H9 (cell line): ENCODE measurements around the gene TIAM1. TPM values are rescaled to one million over a fixed set of nuclear protein-coding genes. Genes with fewer than 3 reads are reported as not detected.

Experiments
- DNase-seq: peaks from one replicate; pipeline ENCODE4 v3.0.0-alpha.2; 2017
- H2AFZ ChIP-seq: one replicate; pipeline ENCODE4 v1.6.1; 2013; ENCODE audit warnings: mild to moderate bottlenecking, low read length, control low read depth, moderate library complexity
- H2AK5ac ChIP-seq: 2 replicates; pipeline ENCODE4 v1.6.1; 2013; ENCODE audit warnings: low read length, control low read depth, mixed read lengths; ENCODE audit not compliant: insufficient read length
- H2BK120ac ChIP-seq: one replicate; pipeline ENCODE4 v1.6.1; 2013; ENCODE audit warnings: low read depth, mild to moderate bottlenecking, low read length, control low read depth, inconsistent platforms; ENCODE audit not compliant: poor library complexity, severe bottlenecking
- H2BK12ac ChIP-seq: 2 replicates; pipeline ENCODE4 v1.6.1; 2013; ENCODE audit warnings: low read length, control low read depth, mixed read lengths, low read depth; ENCODE audit not compliant: insufficient read length
- H2BK15ac ChIP-seq: 2 replicates; pipeline ENCODE4 v1.6.1; 2013; ENCODE audit warnings: low read depth, low read length, control low read depth
- H2BK20ac ChIP-seq: one replicate; pipeline ENCODE4 v1.6.1; 2013; ENCODE audit warnings: low read depth, mild to moderate bottlenecking, low read length, control low read depth, inconsistent platforms; ENCODE audit not compliant: poor library complexity, severe bottlenecking
- H2BK5ac ChIP-seq: 2 replicates; pipeline ENCODE4 v1.6.1; 2013; ENCODE audit warnings: low read length, control low read depth, mixed read lengths; ENCODE audit not compliant: insufficient read length
- H3K14ac ChIP-seq: 2 replicates; pipeline ENCODE4 v1.6.1; 2013; ENCODE audit warnings: low read length, control low read depth; ENCODE audit not compliant: insufficient read depth
- H3K18ac ChIP-seq: 2 replicates; pipeline ENCODE4 v1.6.1; 2013; ENCODE audit warnings: low read depth, mild to moderate bottlenecking, mixed read lengths, low read length, control low read depth; ENCODE audit not compliant: insufficient read length
- H3K23ac ChIP-seq: 2 replicates; pipeline ENCODE4 v1.6.1; 2013; ENCODE audit warnings: low read length, control low read depth, mixed read lengths, low read depth; ENCODE audit not compliant: insufficient read length
- H3K23me2 ChIP-seq: 2 replicates; pipeline ENCODE4 v1.6.1; 2013; ENCODE audit warnings: low read depth, mild to moderate bottlenecking, mixed read lengths, low read length, control low read depth; ENCODE audit not compliant: insufficient read length, poor library complexity, severe bottlenecking
- H3K27ac ChIP-seq: 2 replicates; pipeline ENCODE4 v1.5.1; 2013; ENCODE audit warnings: low read length, control low read depth, mixed read lengths, low read depth; ENCODE audit not compliant: insufficient read length
- H3K27me3 ChIP-seq: 2 replicates; pipeline ENCODE4 v1.6.1; 2013; ENCODE audit warnings: low read length, control low read depth, inconsistent platforms; ENCODE audit not compliant: insufficient read depth
- H3K4ac ChIP-seq: 2 replicates; pipeline ENCODE4 v1.6.1; 2013; ENCODE audit warnings: low read depth, mild to moderate bottlenecking, control low read depth, inconsistent platforms, low read length, moderate library complexity
- H3K4me1 ChIP-seq: 2 replicates; pipeline ENCODE4 v1.6.1; 2013; ENCODE audit warnings: low read length, control low read depth, inconsistent platforms; ENCODE audit not compliant: insufficient read depth
- H3K4me2 ChIP-seq: 2 replicates; pipeline ENCODE4 v1.6.1; 2013; ENCODE audit warnings: low read length, control low read depth, mixed read lengths; ENCODE audit not compliant: insufficient read length, insufficient read depth
- H3K56ac ChIP-seq: 2 replicates; pipeline ENCODE4 v1.6.1; 2013; ENCODE audit warnings: low read depth, mild to moderate bottlenecking, mixed read lengths, low read length, control low read depth; ENCODE audit not compliant: insufficient read length
- H3K79me1 ChIP-seq: 2 replicates; pipeline ENCODE4 v1.6.1; 2013; ENCODE audit warnings: low read depth, mild to moderate bottlenecking, moderate library complexity, low read length, control low read depth, inconsistent platforms; ENCODE audit not compliant: insufficient read depth, poor library complexity, severe bottlenecking
- H3K79me2 ChIP-seq: 2 replicates; pipeline ENCODE4 v1.6.1; 2013; ENCODE audit warnings: low read length, control low read depth, inconsistent platforms; ENCODE audit not compliant: insufficient read depth
- H3K9ac ChIP-seq: 2 replicates; pipeline ENCODE4 v1.6.1; 2013; ENCODE audit warnings: low read length, control low read depth, mixed read lengths; ENCODE audit not compliant: insufficient read length; ENCODE audit errors: extremely low read depth
- H3K9me3 ChIP-seq: one replicate; pipeline ENCODE4 v1.6.1; 2013; ENCODE audit warnings: low read depth, low read length, inconsistent platforms; ENCODE audit not compliant: control insufficient read depth
- H3T11ph ChIP-seq: one replicate; pipeline ENCODE4 v1.6.1; 2013; ENCODE audit warnings: mild to moderate bottlenecking, low read length, control low read depth, inconsistent platforms
- H4K20me1 ChIP-seq: one replicate; pipeline ENCODE4 v1.6.1; 2013; ENCODE audit not compliant: control insufficient read depth, insufficient read length, insufficient read depth
- H4K5ac ChIP-seq: 2 replicates; pipeline ENCODE4 v1.6.1; 2013; ENCODE audit warnings: low read depth, mild to moderate bottlenecking, mixed read lengths, low read length, control low read depth; ENCODE audit not compliant: insufficient read length
- H4K8ac ChIP-seq: replicated peaks from 2 replicates; pipeline ENCODE4 v1.6.1; 2013; ENCODE audit warnings: low read length, control low read depth, mixed read lengths, low read depth; ENCODE audit not compliant: insufficient read length
- H4K91ac ChIP-seq: 2 replicates; pipeline ENCODE4 v1.6.1; 2013; ENCODE audit warnings: low read depth, mild to moderate bottlenecking, moderate library complexity, mixed read lengths, low read length, control low read depth; ENCODE audit not compliant: insufficient read length
- H3K27ac Mint-ChIP-seq, 3 experiments: 2 replicates in 2 of 3; 3 replicates in 1 of 3; pipeline ENCODE4 v1.8.0; 2020 to 2021; ENCODE audit warnings: mixed read lengths in 3 of 3, mild to moderate bottlenecking in 1 of 3, moderate library complexity in 1 of 3
- H3K27me3 Mint-ChIP-seq: 2 replicates; pipeline ENCODE4 v1.8.0; 2021; ENCODE audit warnings: low read depth, mild to moderate bottlenecking, moderate library complexity, mixed read lengths
- H3K36me3 Mint-ChIP-seq, 3 experiments: 2 replicates in 2 of 3; 3 replicates in 1 of 3; pipeline ENCODE4 v1.8.0; 2020 to 2021; ENCODE audit warnings: low read depth in 3 of 3, mixed read lengths in 3 of 3; ENCODE audit not compliant: insufficient read depth in 1 of 3
- H3K4me1 Mint-ChIP-seq, 2 experiments: 2 replicates each; pipeline ENCODE4 v1.8.0; 2020; ENCODE audit warnings: mixed read lengths in 2 of 2
- H3K4me3 Mint-ChIP-seq, 2 experiments: 2 replicates in 1 of 2; 3 replicates in 1 of 2; pipeline ENCODE4 v1.8.0; 2020 to 2021; ENCODE audit warnings: mild to moderate bottlenecking in 2 of 2, mixed read lengths in 2 of 2, moderate library complexity in 1 of 2
- H3K9me3 Mint-ChIP-seq, 2 experiments: 2 replicates in 1 of 2; 3 replicates in 1 of 2; pipeline ENCODE4 v1.8.0; 2020; ENCODE audit warnings: mild to moderate bottlenecking in 2 of 2, mixed read lengths in 2 of 2, moderate library complexity in 1 of 2
- WGBS: extraction: QIAGEN DNeasy Blood & Tissue Kit; methylation state at CpG from one replicate; pipeline ENCODE4 v1.1.7; 2013; ENCODE audit warnings: missing lambda C conversion rate, low lambda C conversion rate, mixed read lengths; ENCODE audit not compliant: insufficient read length; ENCODE audit errors: extremely low coverage; 5-methylcytosine and 5-hydroxymethylcytosine counted together
- total RNA-seq: library from RNA; stranded (reverse); gene quantifications from 2 replicates; pipeline ENCODE4 v1.2.1, GENCODE V29; 2021
- TF ChIP-seq, protein P1 (sequence below): fragments of 200-600 bp; sonication (generic); conservative IDR thresholded peaks from 3 replicates; pipeline ENCODE4 v1.8.0; 2021; ENCODE audit warnings: antibody characterized with exemption, mild to moderate bottlenecking

The TIAM1 gene
- total RNA-seq, 1 experiment from 2014 or later = 23.1 TPM

DNA sequence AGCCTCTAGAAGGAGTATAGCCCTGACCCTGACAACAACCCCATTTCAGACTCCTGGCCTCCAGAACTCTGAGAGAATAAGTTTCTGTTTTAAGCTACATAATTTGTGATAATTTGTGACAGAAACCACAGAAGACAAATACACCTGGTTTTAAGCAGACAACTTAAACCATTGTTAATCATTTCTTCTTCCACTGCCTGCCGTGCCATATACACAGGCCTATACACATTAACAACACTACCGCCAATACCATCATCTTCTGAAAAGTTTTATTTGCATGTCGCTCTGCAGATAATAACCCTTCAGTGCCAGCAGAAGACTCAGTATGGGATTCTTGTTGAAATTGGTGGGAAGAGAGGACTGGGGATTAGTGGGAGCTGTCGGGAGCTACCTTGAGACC lies 265.8 kb downstream of the TIAM1 start:
- Histone ChIP-seq H3K56ac (no peak overlapping the region), H2BK20ac (no peak overlapping the region), H4K91ac (no peak overlapping the region), H3K9me3 (no peaks in the 10 kb centered on the region), H4K5ac (no peak overlapping the region), H2AFZ (no peak overlapping the region), H3K4me1 (no peaks in the 10 kb centered on the region), H3K27ac (no peak overlapping the region), H3K23ac (no peak overlapping the region), H3K4ac (no peak overlapping the region), H4K8ac (no peak overlapping the region), H3K23me2 (no peaks in the 10 kb centered on the region), H3K4me2 (no peak overlapping the region), H2BK12ac (no peak overlapping the region), H3K27me3 (no peaks in the 10 kb centered on the region), H2AK5ac (no peak overlapping the region), H2BK120ac (no peak overlapping the region), H4K20me1 (no peaks in the 10 kb centered on the region), H3K18ac (no peak overlapping the region), H3T11ph (no peak overlapping the region), H3K9ac (no peak overlapping the region), H3K79me2 (no peaks in the 10 kb centered on the region), H3K79me1 (no peaks in the 10 kb centered on the region), H2BK5ac (no peak overlapping the region), H2BK15ac (no peak overlapping the region), H3K14ac (no peak overlapping the region)
- Mint-ChIP-seq H3K27me3 (no peaks in the 10 kb centered on the region), H3K36me3 (no peaks in the 10 kb centered on the region; a peak in 1 of 7 replicates), H3K4me3 (no peak overlapping the region; a peak in 1 of 5 replicates), H3K9me3 (peaks cover 0 to 4% of the 10 kb centered on the region in 2 experiments; a peak in 2 of 5 replicates), H3K4me1 (no peaks in the 10 kb centered on the region), H3K27ac (no peak overlapping the region)
- TF ChIP-seq, protein P1, sequence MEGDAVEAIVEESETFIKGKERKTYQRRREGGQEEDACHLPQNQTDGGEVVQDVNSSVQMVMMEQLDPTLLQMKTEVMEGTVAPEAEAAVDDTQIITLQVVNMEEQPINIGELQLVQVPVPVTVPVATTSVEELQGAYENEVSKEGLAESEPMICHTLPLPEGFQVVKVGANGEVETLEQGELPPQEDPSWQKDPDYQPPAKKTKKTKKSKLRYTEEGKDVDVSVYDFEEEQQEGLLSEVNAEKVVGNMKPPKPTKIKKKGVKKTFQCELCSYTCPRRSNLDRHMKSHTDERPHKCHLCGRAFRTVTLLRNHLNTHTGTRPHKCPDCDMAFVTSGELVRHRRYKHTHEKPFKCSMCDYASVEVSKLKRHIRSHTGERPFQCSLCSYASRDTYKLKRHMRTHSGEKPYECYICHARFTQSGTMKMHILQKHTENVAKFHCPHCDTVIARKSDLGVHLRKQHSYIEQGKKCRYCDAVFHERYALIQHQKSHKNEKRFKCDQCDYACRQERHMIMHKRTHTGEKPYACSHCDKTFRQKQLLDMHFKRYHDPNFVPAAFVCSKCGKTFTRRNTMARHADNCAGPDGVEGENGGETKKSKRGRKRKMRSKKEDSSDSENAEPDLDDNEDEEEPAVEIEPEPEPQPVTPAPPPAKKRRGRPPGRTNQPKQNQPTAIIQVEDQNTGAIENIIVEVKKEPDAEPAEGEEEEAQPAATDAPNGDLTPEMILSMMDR = no peak
- DNase-seq = no peak
- WGBS = no CpG with 5 or more reads among the region's 4 CpGs
